ENCODE measurements around the gene RAB22A.

Gene RAB22A

GRCh38 chr20:58300321-58300720 is 9.2 kb upstream of the RAB22A start:
- Histone ChIP-seq H3K27ac (ENCODE audit: low read depth in 2 of 2, low read length in 2 of 2) (no peak overlapping the region), H3K9me3 (ENCODE audit: control insufficient read depth in 2 of 2, low read length in 2 of 2) (no peaks in the 10 kb centered on the region), H3K9ac (ENCODE audit: low read depth in 1 of 2, low read length in 2 of 2) (no peak overlapping the region), H3K4me1 (ENCODE audit: control insufficient read depth in 2 of 2, insufficient read depth in 2 of 2, low read length in 2 of 2) (no peaks in the 10 kb centered on the region), H3K4me3 (ENCODE audit: low read length in 2 of 2) (no peak overlapping the region), H3K36me3 (ENCODE audit: control insufficient read depth in 2 of 2, insufficient read depth in 2 of 2, low read length in 2 of 2) (peaks cover 0 to 8% of the 10 kb centered on the region in 2 donors), H3K27me3 (ENCODE audit: control insufficient read depth in 2 of 2, insufficient read depth in 2 of 2, low read length in 2 of 2) (no peaks in the 10 kb centered on the region)

GRCh38 chr20:58303547-58303946 is 6.0 kb upstream of the RAB22A start:
- Histone ChIP-seq H3K27me3 (ENCODE audit: control insufficient read depth in 2 of 2, insufficient read depth in 2 of 2, low read length in 2 of 2) (no peaks in the 10 kb centered on the region), H3K4me1 (ENCODE audit: control insufficient read depth in 2 of 2, insufficient read depth in 2 of 2, low read length in 2 of 2) (peaks cover 2 to 10% of the 10 kb centered on the region in 2 donors), H3K27ac (ENCODE audit: low read depth in 2 of 2, low read length in 2 of 2) (no peak overlapping the region), H3K36me3 (ENCODE audit: control insufficient read depth in 2 of 2, insufficient read depth in 2 of 2, low read length in 2 of 2) (peaks cover 0 to 8% of the 10 kb centered on the region in 2 donors), H3K9me3 (ENCODE audit: control insufficient read depth in 2 of 2, low read length in 2 of 2) (no peaks in the 10 kb centered on the region), H3K4me3 (ENCODE audit: low read length in 2 of 2) (no peak overlapping the region), H3K9ac (ENCODE audit: low read depth in 1 of 2, low read length in 2 of 2) (no peak overlapping the region)

- no peak overlapping the region for H3K27ac ChIP-seq (ENCODE audit: low read depth in 2 of 2, low read length in 2 of 2)
- no peaks in the 10 kb centered on the region for H3K9me3 ChIP-seq (ENCODE audit: control insufficient read depth in 2 of 2, low read length in 2 of 2)
- no peak overlapping the region for H3K9ac ChIP-seq (ENCODE audit: low read depth in 1 of 2, low read length in 2 of 2)
- H3K4me3 ChIP-seq (ENCODE audit: low read length in 2 of 2), result no peak overlapping the region
- no peaks in the 10 kb centered on the region for H3K27me3 ChIP-seq (ENCODE audit: control insufficient read depth in 2 of 2, insufficient read depth in 2 of 2, low read length in 2 of 2)
- H3K4me1 ChIP-seq (ENCODE audit: control insufficient read depth in 2 of 2, insufficient read depth in 2 of 2, low read length in 2 of 2), result peaks cover 4 to 10% of the 10 kb centered on the region in 2 donors
- H3K36me3 ChIP-seq (ENCODE audit: control insufficient read depth in 2 of 2, insufficient read depth in 2 of 2, low read length in 2 of 2), result peaks cover 0 to 8% of the 10 kb centered on the region in 2 donors
Observed at GRCh38 chr20:58305061-58305460, 4.5 kb upstream of the RAB22A start.

GRCh38 chr20:58306421-58307261 is 2.9 kb upstream of the RAB22A start:
- peak overlapping the region; percentile 8 to 27 for H3K4me3 ChIP-seq (ENCODE audit: low read length in 2 of 2)
- H3K9me3 ChIP-seq (ENCODE audit: control insufficient read depth in 2 of 2, low read length in 2 of 2), result no peaks in the 10 kb centered on the region
- peaks cover 14 to 21% of the 10 kb centered on the region in 2 donors for H3K4me1 ChIP-seq (ENCODE audit: control insufficient read depth in 2 of 2, insufficient read depth in 2 of 2, low read length in 2 of 2)
- H3K9ac ChIP-seq (ENCODE audit: low read depth in 1 of 2, low read length in 2 of 2), result no peak overlapping the region
- H3K27me3 ChIP-seq (ENCODE audit: control insufficient read depth in 2 of 2, insufficient read depth in 2 of 2, low read length in 2 of 2), result no peaks in the 10 kb centered on the region
- H3K27ac ChIP-seq (ENCODE audit: low read depth in 2 of 2, low read length in 2 of 2), result peak overlapping the region; percentile 43 to 54
- H3K36me3 ChIP-seq (ENCODE audit: control insufficient read depth in 2 of 2, insufficient read depth in 2 of 2, low read length in 2 of 2), result peaks cover 0 to 1% of the 10 kb centered on the region in 2 donors

- H3K4me3 ChIP-seq (ENCODE audit: low read length in 2 of 2), result peak overlapping the region in 1 of 2 donors; percentile 27
- no peak overlapping the region for H3K9ac ChIP-seq (ENCODE audit: low read depth in 1 of 2, low read length in 2 of 2)
- no peaks in the 10 kb centered on the region for H3K36me3 ChIP-seq (ENCODE audit: control insufficient read depth in 2 of 2, insufficient read depth in 2 of 2, low read length in 2 of 2)
- H3K4me1 ChIP-seq (ENCODE audit: control insufficient read depth in 2 of 2, insufficient read depth in 2 of 2, low read length in 2 of 2), result peaks cover 14 to 21% of the 10 kb centered on the region in 2 donors
- H3K27me3 ChIP-seq (ENCODE audit: control insufficient read depth in 2 of 2, insufficient read depth in 2 of 2, low read length in 2 of 2), result no peaks in the 10 kb centered on the region
- H3K9me3 ChIP-seq (ENCODE audit: control insufficient read depth in 2 of 2, low read length in 2 of 2), result no peaks in the 10 kb centered on the region
- H3K27ac ChIP-seq (ENCODE audit: low read depth in 2 of 2, low read length in 2 of 2), result peak overlapping the region; percentile 43 to 54
Observed at GRCh38 chr20:58307270-58307669, 2.2 kb upstream of the RAB22A start.

- Histone ChIP-seq H3K27me3 (ENCODE audit: control insufficient read depth in 2 of 2, insufficient read depth in 2 of 2, low read length in 2 of 2) (no peaks in the 10 kb centered on the region), H3K4me1 (ENCODE audit: control insufficient read depth in 2 of 2, insufficient read depth in 2 of 2, low read length in 2 of 2) (peaks cover 14 to 21% of the 10 kb centered on the region in 2 donors), H3K27ac (ENCODE audit: low read depth in 2 of 2, low read length in 2 of 2) (no peak overlapping the region), H3K36me3 (ENCODE audit: control insufficient read depth in 2 of 2, insufficient read depth in 2 of 2, low read length in 2 of 2) (peaks cover 6 to 7% of the 10 kb centered on the region in 2 donors), H3K9ac (ENCODE audit: low read depth in 1 of 2, low read length in 2 of 2) (no peak overlapping the region), H3K4me3 (ENCODE audit: low read length in 2 of 2) (peak overlapping the region in 1 of 2 donors; percentile 84), H3K9me3 (ENCODE audit: control insufficient read depth in 2 of 2, low read length in 2 of 2) (no peaks in the 10 kb centered on the region)
Observed at GRCh38 chr20:58308290-58308679, 1.2 kb upstream of the RAB22A start.

GRCh38 chr20:58308680-58309527 is 611 bp upstream of the RAB22A start:
- no peaks in the 10 kb centered on the region for H3K27me3 ChIP-seq (ENCODE audit: control insufficient read depth in 2 of 2, insufficient read depth in 2 of 2, low read length in 2 of 2)
- H3K4me1 ChIP-seq (ENCODE audit: control insufficient read depth in 2 of 2, insufficient read depth in 2 of 2, low read length in 2 of 2), result peaks cover 14 to 21% of the 10 kb centered on the region in 2 donors
- no peaks in the 10 kb centered on the region for H3K9me3 ChIP-seq (ENCODE audit: control insufficient read depth in 2 of 2, low read length in 2 of 2)
- H3K9ac ChIP-seq (ENCODE audit: low read depth in 1 of 2, low read length in 2 of 2), result peak overlapping the region; percentile 28 to 65
- H3K36me3 ChIP-seq (ENCODE audit: control insufficient read depth in 2 of 2, insufficient read depth in 2 of 2, low read length in 2 of 2), result peaks cover 7 to 10% of the 10 kb centered on the region in 2 donors
- H3K27ac ChIP-seq (ENCODE audit: low read depth in 2 of 2, low read length in 2 of 2), result peak overlapping the region; percentile 23 to 70
- peak overlapping the region; percentile 44 to 84 for H3K4me3 ChIP-seq (ENCODE audit: low read length in 2 of 2)

GRCh38 chr20:58310291-58310782 is 822 bp downstream of the RAB22A start:
- peak overlapping the region; percentile 78 to 79 for H3K4me3 ChIP-seq (ENCODE audit: low read length in 2 of 2)
- peaks cover 14 to 21% of the 10 kb centered on the region in 2 donors for H3K4me1 ChIP-seq (ENCODE audit: control insufficient read depth in 2 of 2, insufficient read depth in 2 of 2, low read length in 2 of 2)
- H3K27me3 ChIP-seq (ENCODE audit: control insufficient read depth in 2 of 2, insufficient read depth in 2 of 2, low read length in 2 of 2), result no peaks in the 10 kb centered on the region
- peak overlapping the region; percentile 74 to 82 for H3K9ac ChIP-seq (ENCODE audit: low read depth in 1 of 2, low read length in 2 of 2)
- H3K27ac ChIP-seq (ENCODE audit: low read depth in 2 of 2, low read length in 2 of 2), result peak overlapping the region; percentile 80 to 87
- H3K9me3 ChIP-seq (ENCODE audit: control insufficient read depth in 2 of 2, low read length in 2 of 2), result no peaks in the 10 kb centered on the region
- peaks cover 14 to 17% of the 10 kb centered on the region in 2 donors for H3K36me3 ChIP-seq (ENCODE audit: control insufficient read depth in 2 of 2, insufficient read depth in 2 of 2, low read length in 2 of 2)

- no peak overlapping the region for H3K9ac ChIP-seq (ENCODE audit: low read depth in 1 of 2, low read length in 2 of 2)
- H3K36me3 ChIP-seq (ENCODE audit: control insufficient read depth in 2 of 2, insufficient read depth in 2 of 2, low read length in 2 of 2), result peaks cover 23 to 24% of the 10 kb centered on the region in 2 donors
- no peak overlapping the region for H3K27ac ChIP-seq (ENCODE audit: low read depth in 2 of 2, low read length in 2 of 2)
- H3K4me1 ChIP-seq (ENCODE audit: control insufficient read depth in 2 of 2, insufficient read depth in 2 of 2, low read length in 2 of 2), result peaks cover 14% of the 10 kb centered on the region in 2 donors
- no peaks in the 10 kb centered on the region for H3K27me3 ChIP-seq (ENCODE audit: control insufficient read depth in 2 of 2, insufficient read depth in 2 of 2, low read length in 2 of 2)
- no peaks in the 10 kb centered on the region for H3K9me3 ChIP-seq (ENCODE audit: control insufficient read depth in 2 of 2, low read length in 2 of 2)
- no peak overlapping the region for H3K4me3 ChIP-seq (ENCODE audit: low read length in 2 of 2)
Observed at GRCh38 chr20:58312836-58313235, 3.3 kb downstream of the RAB22A start.

GRCh38 chr20:58313396-58313795 is 3.9 kb downstream of the RAB22A start:
- Histone ChIP-seq H3K4me1 (ENCODE audit: control insufficient read depth in 2 of 2, insufficient read depth in 2 of 2, low read length in 2 of 2) (peaks cover 11 to 14% of the 10 kb centered on the region in 2 donors), H3K36me3 (ENCODE audit: control insufficient read depth in 2 of 2, insufficient read depth in 2 of 2, low read length in 2 of 2) (peaks cover 23 to 24% of the 10 kb centered on the region in 2 donors)

More at GRCh38 chr20:58313396-58313795, 3.9 kb downstream of the RAB22A start:
- Histone ChIP-seq H3K27me3 (ENCODE audit: control insufficient read depth in 2 of 2, insufficient read depth in 2 of 2, low read length in 2 of 2) (no peaks in the 10 kb centered on the region), H3K9ac (ENCODE audit: low read depth in 1 of 2, low read length in 2 of 2) (no peak overlapping the region), H3K27ac (ENCODE audit: low read depth in 2 of 2, low read length in 2 of 2) (no peak overlapping the region), H3K9me3 (ENCODE audit: control insufficient read depth in 2 of 2, low read length in 2 of 2) (no peaks in the 10 kb centered on the region), H3K4me3 (ENCODE audit: low read length in 2 of 2) (no peak overlapping the region)
